Neuronal stem cell (in vitro differentiated cells): ENCODE results near the gene ACAP1.

Experiments
- DNase-seq: peaks from one replicate; pipeline ENCODE4 v3.0.0-alpha.2; 2013; ENCODE audit warnings: low spot score
- H2AFZ ChIP-seq: one replicate; pipeline ENCODE4 v1.6.1; 2013; ENCODE audit warnings: mild to moderate bottlenecking, low read length, inconsistent platforms
- H2AK5ac ChIP-seq: 2 replicates; pipeline ENCODE4 v1.6.1; 2013; ENCODE audit warnings: low read depth, mild to moderate bottlenecking, inconsistent platforms, low read length, moderate library complexity, mixed read lengths
- H2BK120ac ChIP-seq: 2 replicates; pipeline ENCODE4 v1.6.1; 2013; ENCODE audit warnings: low read depth, mild to moderate bottlenecking, inconsistent platforms, low read length, moderate library complexity, mixed read lengths
- H2BK12ac ChIP-seq: one replicate; pipeline ENCODE4 v1.6.1; 2013; ENCODE audit warnings: low read length, inconsistent platforms
- H2BK15ac ChIP-seq: 2 replicates; pipeline ENCODE4 v1.6.1; 2013; ENCODE audit warnings: mild to moderate bottlenecking, low read length, inconsistent platforms, mixed read lengths
- H2BK5ac ChIP-seq: one replicate; pipeline ENCODE4 v1.6.1; 2013; ENCODE audit warnings: inconsistent platforms, mild to moderate bottlenecking, low read length, moderate library complexity
- H3K14ac ChIP-seq: one replicate; pipeline ENCODE4 v1.6.1; 2013; ENCODE audit warnings: low read length, inconsistent platforms
- H3K18ac ChIP-seq: 2 replicates; pipeline ENCODE4 v1.6.1; 2013; ENCODE audit warnings: low read length, inconsistent platforms
- H3K23ac ChIP-seq: 2 replicates; pipeline ENCODE4 v1.6.1; 2013; ENCODE audit warnings: low read depth, mild to moderate bottlenecking, mixed read lengths, low read length, inconsistent platforms; ENCODE audit not compliant: poor library complexity
- H3K27ac ChIP-seq: replicated peaks from 3 replicates; pipeline ENCODE4 v1.5.1; 2013; ENCODE audit warnings: low read length, inconsistent platforms
- H3K27me3 ChIP-seq, 3 experiments: 2 replicates each; pipeline ENCODE4 v1.6.1; 2013; ENCODE audit warnings: low read length in 3 of 3, mild to moderate bottlenecking in 2 of 3, inconsistent platforms in 1 of 3, low read depth in 1 of 3, mixed read lengths in 1 of 3, moderate library complexity in 1 of 3; ENCODE audit not compliant: control insufficient read depth in 3 of 3, insufficient read depth in 3 of 3
- H3K36me3 ChIP-seq, 2 donors: replicated peaks in 1 of 2; 2 replicates each; pipeline ENCODE4 v1.6.1; 2013; ENCODE audit warnings: low read length in 2 of 2; ENCODE audit not compliant: control insufficient read depth in 2 of 2, insufficient read depth in 2 of 2
- H3K4ac ChIP-seq: 2 replicates; pipeline ENCODE4 v1.6.1; 2013; ENCODE audit warnings: inconsistent platforms, mild to moderate bottlenecking, low read length, moderate library complexity
- H3K4me1 ChIP-seq, 2 donors: 1 replicate in 1 of 2; 2 replicates in 1 of 2; pipeline ENCODE4 v1.6.1; 2013; ENCODE audit warnings: low read length in 2 of 2, low read depth in 1 of 2; ENCODE audit not compliant: control insufficient read depth in 2 of 2, insufficient read depth in 1 of 2
- H3K4me2 ChIP-seq: one replicate; pipeline ENCODE4 v1.6.1; 2013; ENCODE audit warnings: mild to moderate bottlenecking, low read length, inconsistent platforms; ENCODE audit not compliant: insufficient read depth, poor library complexity, severe bottlenecking
- H3K4me3 ChIP-seq, 2 donors: 2 replicates each; pipeline ENCODE4 v1.5.1; 2013; ENCODE audit warnings: low read length in 2 of 2, mild to moderate bottlenecking in 2 of 2, inconsistent platforms in 1 of 2, moderate library complexity in 1 of 2
- H3K79me1 ChIP-seq: one replicate; pipeline ENCODE4 v1.6.1; 2013; ENCODE audit warnings: low read depth, mild to moderate bottlenecking, inconsistent platforms, low read length, moderate library complexity
- H3K9ac ChIP-seq: one replicate; pipeline ENCODE4 v1.6.1; 2013; ENCODE audit warnings: mild to moderate bottlenecking, low read depth, low read length, inconsistent platforms; ENCODE audit not compliant: poor library complexity
- H3K9me3 ChIP-seq, 2 donors: replicated peaks in 1 of 2; 2 replicates each; pipeline versions ENCODE3 to v1.6.1; 2013; ENCODE audit warnings: low read length in 2 of 2, mild to moderate bottlenecking in 2 of 2, inconsistent platforms in 1 of 2, low read depth in 1 of 2, mixed read lengths in 1 of 2, moderate library complexity in 1 of 2; ENCODE audit not compliant: control insufficient read depth in 2 of 2, insufficient read depth in 1 of 2
- H4K8ac ChIP-seq: one replicate; pipeline ENCODE4 v1.6.1; 2013; ENCODE audit warnings: low read depth, mild to moderate bottlenecking, inconsistent platforms, low read length, moderate library complexity
- H4K91ac ChIP-seq: one replicate; pipeline ENCODE4 v1.6.1; 2013; ENCODE audit warnings: low read length, low read depth, mild to moderate bottlenecking, inconsistent platforms; ENCODE audit not compliant: poor library complexity
- WGBS, 2 donors: extraction: QIAGEN DNeasy Blood & Tissue Kit; methylation state at CpG; one replicate each; pipeline ENCODE4 v1.1.7; 2013; ENCODE audit warnings: missing lambda C conversion rate in 2 of 2, mixed read lengths in 1 of 2; ENCODE audit not compliant: insufficient read length in 2 of 2, insufficient replicate concordance in 1 of 2; ENCODE audit errors: extremely low coverage in 2 of 2; 5-methylcytosine and 5-hydroxymethylcytosine counted together

ACAP1 gene

DNA sequence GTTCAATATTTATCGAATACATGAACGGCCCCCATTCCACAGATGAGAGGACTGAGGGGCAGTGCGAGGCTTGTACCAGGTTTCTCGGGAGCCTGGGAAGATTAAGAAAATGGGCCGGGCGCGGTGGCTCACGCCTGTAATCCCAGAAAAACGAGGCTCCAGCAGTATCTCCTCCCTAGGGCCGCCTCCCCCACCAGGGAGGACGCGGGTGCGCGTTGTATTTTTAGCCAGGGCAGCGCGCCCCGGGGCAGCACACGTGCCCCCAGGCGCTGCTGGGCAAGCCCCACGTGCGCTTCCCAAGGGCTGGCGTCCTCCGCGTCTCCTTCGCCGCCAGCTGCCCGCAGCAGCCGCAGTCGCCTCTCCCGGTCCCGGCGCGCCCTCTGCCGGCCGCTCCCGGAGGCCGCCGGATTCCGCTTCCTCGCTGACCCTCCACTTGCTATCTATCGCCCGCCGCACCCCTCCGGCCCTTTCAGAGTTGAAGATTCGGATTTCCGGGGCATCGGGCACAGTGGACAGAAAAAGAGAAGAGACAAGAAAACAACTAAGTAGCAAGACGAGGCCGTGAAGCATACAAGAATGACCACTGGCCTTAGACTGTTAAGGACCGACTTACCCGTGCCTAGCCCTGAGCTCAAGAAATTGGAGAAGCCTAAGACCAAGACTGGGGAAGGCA, 40.0 kb upstream of the ACAP1 start:
- H3K4me1 ChIP-seq: peaks cover 7 to 22% of the 10 kb centered on the region in 2 donors
- H3K4me3 ChIP-seq: no peak overlapping the region
- no peak overlapping the region for H3K9ac ChIP-seq
- H2AFZ ChIP-seq: peak overlapping the region; percentile 83
- peaks cover 2% of the 10 kb centered on the region for H3K79me1 ChIP-seq
- no peak overlapping the region for H4K91ac ChIP-seq
- no peak overlapping the region for H3K4me2 ChIP-seq
- no peaks in the 10 kb centered on the region for H3K36me3 ChIP-seq
- no peak overlapping the region for H2AK5ac ChIP-seq
- no peak overlapping the region for H2BK12ac ChIP-seq
- H3K27ac ChIP-seq: no peak overlapping the region
- no CpG with 5 or more reads among the region's 51 CpGs for WGBS, 2 donors
- no peak overlapping the region for H3K23ac ChIP-seq
- peaks cover 10 to 51% (median 44%) of the 10 kb centered on the region in 3 experiments for H3K27me3 ChIP-seq
- H3K14ac ChIP-seq: no peak overlapping the region
- peak; percentile 81 for DNase-seq
- no peak overlapping the region for H2BK120ac ChIP-seq
- no peak overlapping the region for H2BK5ac ChIP-seq
- H3K4ac ChIP-seq: no peak overlapping the region
- no peak overlapping the region for H3K18ac ChIP-seq
- H3K9me3 ChIP-seq: peaks cover 0 to 3% of the 10 kb centered on the region in 2 donors
- no peak overlapping the region for H2BK15ac ChIP-seq
- no peak overlapping the region for H4K8ac ChIP-seq

DNA sequence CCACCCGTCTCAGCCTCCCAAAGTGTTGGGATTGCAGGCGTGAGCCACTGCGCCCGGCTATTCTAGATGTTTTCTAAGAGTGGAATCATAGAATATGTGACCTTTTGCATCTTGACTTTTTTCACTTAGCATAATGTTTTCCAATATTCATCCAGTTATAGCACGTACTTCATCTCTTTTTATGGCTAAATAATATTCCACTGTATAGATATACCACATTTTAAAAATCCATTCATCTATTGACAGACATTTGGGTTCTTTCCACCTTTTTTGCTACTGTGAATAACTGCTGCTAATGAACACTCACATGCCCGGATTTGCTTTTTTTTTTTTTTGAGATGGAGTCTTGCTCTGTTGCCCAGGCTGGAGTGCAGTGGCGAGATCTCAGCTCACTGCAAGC, 32.1 kb upstream of the ACAP1 start:
- DNase-seq: no peak

DNA sequence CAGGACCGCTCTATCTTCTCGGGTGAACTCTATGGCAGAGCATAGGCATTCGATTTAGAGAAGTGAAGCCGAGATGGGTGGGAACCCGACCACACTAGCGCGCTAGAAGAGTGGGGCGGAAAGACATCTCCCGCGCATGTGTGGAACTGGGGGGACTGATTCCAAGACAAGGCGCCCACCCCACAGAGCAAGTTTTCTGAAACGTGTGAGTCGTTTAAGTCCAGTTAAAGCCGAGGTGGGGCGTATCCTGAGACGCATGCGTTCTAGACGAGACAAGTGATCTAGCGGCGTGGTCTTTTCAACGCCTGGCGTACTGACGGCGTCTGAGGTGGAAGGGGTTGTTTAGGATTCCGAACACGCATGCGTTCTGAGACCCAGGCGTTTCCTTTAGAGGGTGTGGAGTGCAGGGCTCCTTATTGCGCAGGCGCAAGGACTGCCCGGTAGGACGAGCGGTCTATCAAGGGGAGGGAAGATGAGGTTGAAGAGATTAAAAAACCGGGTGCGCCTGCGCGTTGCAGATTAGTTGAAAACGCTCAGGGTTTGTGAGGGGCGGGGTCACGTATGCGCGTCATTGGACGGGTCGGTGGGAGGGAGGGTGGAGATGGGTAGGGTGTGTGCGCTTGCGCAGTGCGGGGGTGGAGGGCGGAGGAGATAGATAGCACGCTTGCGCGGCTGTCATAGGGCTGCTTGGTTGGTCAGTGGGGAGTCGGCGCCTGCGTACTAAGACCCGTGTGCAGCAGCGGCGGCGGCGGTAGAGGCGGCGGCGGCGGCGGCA, 29.2 kb upstream of the ACAP1 start, which contains the start of gene EIF5A:
Gene EIF5A (plus strand): TSS at position 718 of the 775 bp plus-strand sequence. CDS start 2,008 bp downstream, outside the sequence.
- no peak within 1 kb of the TSS for H3K14ac ChIP-seq
- H2BK120ac ChIP-seq: peak within 1 kb of the TSS; percentile 21
- H3K4ac ChIP-seq: no peak within 1 kb of the TSS
- H3K27ac ChIP-seq: peak within 1 kb of the TSS; percentile 98
- peaks cover 2 to 5% of the 10 kb centered on the region in 2 donors for H3K4me1 ChIP-seq
- no CpG with 5 or more reads among the region's 64 CpGs for WGBS, 2 donors
- no peak within 1 kb of the TSS for H2BK15ac ChIP-seq
- H4K91ac ChIP-seq: no peak within 1 kb of the TSS
- no peaks in the 10 kb centered on the region for H3K27me3 ChIP-seq
- H3K79me1 ChIP-seq: peaks cover 1% of the 10 kb centered on the region
- peak within 1 kb of the TSS; percentile 61 for H2AK5ac ChIP-seq
- H2BK12ac ChIP-seq: no peak within 1 kb of the TSS
- peak within 1 kb of the TSS; percentile 84 to 98 for H3K4me3 ChIP-seq
- peak within 1 kb of the TSS; percentile 74 for H3K23ac ChIP-seq
- H3K36me3 ChIP-seq: peaks cover 24 to 28% of the 10 kb centered on the region in 2 donors
- H2BK5ac ChIP-seq: peak within 1 kb of the TSS; percentile 80
- H3K18ac ChIP-seq: peak within 1 kb of the TSS; percentile 95
- H3K4me2 ChIP-seq: peak within 1 kb of the TSS; percentile 91
- DNase-seq: peak; percentile 100
- peak within 1 kb of the TSS; percentile 89 for H2AFZ ChIP-seq
- H3K9me3 ChIP-seq: no peaks in the 10 kb centered on the region
- peak within 1 kb of the TSS; percentile 98 for H3K9ac ChIP-seq
- H4K8ac ChIP-seq: no peak within 1 kb of the TSS

More for the DNA sequence above, 32.1 kb upstream of the ACAP1 start:
- no peaks in the 10 kb centered on the region for H3K79me1 ChIP-seq
- peaks cover 0 to under 1% of the 10 kb centered on the region in 2 donors for H3K36me3 ChIP-seq
- H2BK5ac ChIP-seq: no peak overlapping the region
- peaks cover 0 to 3% (median 0%) of the 10 kb centered on the region in 3 experiments for H3K27me3 ChIP-seq
- H4K8ac ChIP-seq: no peak overlapping the region
- no peak overlapping the region for H4K91ac ChIP-seq
- no peak overlapping the region for H2AK5ac ChIP-seq
- no CpG with 5 or more reads among the region's 7 CpGs for WGBS, 2 donors
- no peak overlapping the region for H3K4ac ChIP-seq
- H2AFZ ChIP-seq: no peak overlapping the region
- no peak overlapping the region for H3K18ac ChIP-seq
- no peak overlapping the region for H3K23ac ChIP-seq
- H3K4me3 ChIP-seq: no peak overlapping the region
- H2BK12ac ChIP-seq: no peak overlapping the region
- H3K14ac ChIP-seq: no peak overlapping the region
- no peak overlapping the region for H3K27ac ChIP-seq
- H3K4me1 ChIP-seq: peaks cover 2 to 3% of the 10 kb centered on the region in 2 donors
- no peaks in the 10 kb centered on the region for H3K9me3 ChIP-seq
- H2BK15ac ChIP-seq: no peak overlapping the region
- H3K9ac ChIP-seq: no peak overlapping the region
- no peak overlapping the region for H3K4me2 ChIP-seq
- no peak overlapping the region for H2BK120ac ChIP-seq
